Neural progenitor cell (in vitro differentiated cells): ENCODE measurements around the gene SOX5. TPM values are rescaled to one million over a fixed set of nuclear protein-coding genes. Genes with fewer than 3 reads are reported as not detected.

Experiments
- DNase-seq: peaks from one replicate; pipeline ENCODE4 v3.0.0-alpha.2; 2016; ENCODE audit warnings: low spot score
- H2AFZ ChIP-seq: fragments of 200-600 bp; sonication (generic); replicated peaks from 2 replicates; pipeline ENCODE4 v1.6.1; 2016; ENCODE audit warnings: antibody characterized with exemption
- H3F3A ChIP-seq: fragments of 200-600 bp; sonication (generic); 2 replicates; pipeline ENCODE4 v1.6.1; 2016; ENCODE audit warnings: antibody characterized with exemption, low read depth
- H3K27ac ChIP-seq: fragments of 200-600 bp; sonication (generic); 2 replicates; pipeline ENCODE4 v1.5.1; 2016; ENCODE audit warnings: mild to moderate bottlenecking
- H3K27me3 ChIP-seq: fragments of 200-600 bp; sonication (generic); 2 replicates; pipeline ENCODE4 v1.6.1; 2016; ENCODE audit warnings: mild to moderate bottlenecking, moderate library complexity
- H3K36me3 ChIP-seq: fragments of 200-600 bp; sonication (generic); 2 replicates; pipeline ENCODE4 v1.5.1; 2016
- H3K4me1 ChIP-seq: fragments of 200-600 bp; sonication (generic); 2 replicates; pipeline ENCODE4 v1.6.1; 2016; ENCODE audit warnings: mixed run types
- H3K4me2 ChIP-seq: fragments of 200-600 bp; sonication (generic); 2 replicates; pipeline ENCODE4 v1.6.1; 2016
- H3K4me3 ChIP-seq: fragments of 200-600 bp; sonication (generic); 2 replicates; pipeline ENCODE4 v1.5.1; 2016
- H3K79me2 ChIP-seq: fragments of 200-600 bp; sonication (generic); 2 replicates; pipeline ENCODE4 v1.6.1; 2016; ENCODE audit warnings: low read depth
- H3K9ac ChIP-seq: fragments of 200-600 bp; sonication (generic); 2 replicates; pipeline ENCODE4 v1.6.1; 2016
- H3K9me3 ChIP-seq: fragments of 200-600 bp; sonication (generic); 2 replicates; pipeline ENCODE4 v1.5.1; 2016; ENCODE audit warnings: low read depth
- H4K20me1 ChIP-seq: fragments of 200-600 bp; sonication (generic); 2 replicates; pipeline ENCODE4 v1.6.1; 2016; ENCODE audit warnings: low read depth
- H3K27ac Mint-ChIP-seq: 3 replicates; pipeline ENCODE4 v1.8.0; 2021; ENCODE audit warnings: mixed read lengths
- H3K27me3 Mint-ChIP-seq: 2 replicates; pipeline ENCODE4 v1.8.0; 2022; ENCODE audit warnings: low read depth, mild to moderate bottlenecking, inconsistent platforms, moderate library complexity, mixed read lengths; ENCODE audit not compliant: insufficient read depth
- H3K36me3 Mint-ChIP-seq: 3 replicates; pipeline ENCODE4 v1.8.0; 2021; ENCODE audit warnings: mixed read lengths
- H3K4me1 Mint-ChIP-seq: 3 replicates; pipeline ENCODE4 v1.8.0; 2021; ENCODE audit warnings: mixed read lengths
- H3K4me3 Mint-ChIP-seq: 3 replicates; pipeline ENCODE4 v1.8.0; 2021; ENCODE audit warnings: mild to moderate bottlenecking, moderate library complexity, mixed read lengths
- H3K9me3 Mint-ChIP-seq: 3 replicates; pipeline ENCODE4 v1.8.0; 2020; ENCODE audit warnings: mixed read lengths
- CTCF ChIP-seq: fragments of 200-600 bp; sonication (generic); IDR thresholded peaks from 2 replicates; pipeline ENCODE4 v1.5.1; 2017; ENCODE audit warnings: antibody characterized with exemption, mild to moderate bottlenecking
- EZH2 ChIP-seq: fragments of 200-600 bp; sonication (generic); IDR thresholded peaks from 2 replicates; pipeline ENCODE4 v1.6.1; 2017; ENCODE audit warnings: antibody characterized with exemption, mild to moderate bottlenecking, moderate library complexity
- EZH2phosphoT487 ChIP-seq: fragments of 200-600 bp; sonication (generic); IDR thresholded peaks from 2 replicates; pipeline ENCODE4 v1.6.1; 2017; ENCODE audit warnings: antibody characterized with exemption
- total RNA-seq: library from RNA; depleted of rRNA; stranded (reverse); fragments of >200 nt; gene quantifications from 2 replicates; pipeline ENCODE4 v1.2.3, GENCODE V29; 2015; ENCODE audit warnings: low replicate concordance

SOX5 gene
- total RNA-seq, 1 donor from 2014 or later = 79.5 TPM

GRCh38 chr12:23560611-23561010, 388.9 kb downstream of the SOX5 start:
- TF ChIP-seq EZH2phosphoT487 (no peak), CTCF (no peak), EZH2 (no peak)
- H3K27ac ChIP-seq = no peak overlapping the region
- no peaks in the 10 kb centered on the region for H3F3A ChIP-seq
- H3K27me3 ChIP-seq = no peaks in the 10 kb centered on the region
- H3K36me3 ChIP-seq = peaks cover 16% of the 10 kb centered on the region
- H3K4me1 Mint-ChIP-seq = peaks cover 8% of the 10 kb centered on the region
- no peak for DNase-seq
- H3K27me3 Mint-ChIP-seq = no peaks in the 10 kb centered on the region
- no peaks in the 10 kb centered on the region for H3K9me3 Mint-ChIP-seq
- H3K9me3 ChIP-seq = no peaks in the 10 kb centered on the region
- no peak overlapping the region for H3K4me3 ChIP-seq
- peaks cover 12% of the 10 kb centered on the region for H3K4me1 ChIP-seq
- H3K79me2 ChIP-seq = no peaks in the 10 kb centered on the region
- no peak overlapping the region for H3K27ac Mint-ChIP-seq
- no peak overlapping the region for H2AFZ ChIP-seq
- H3K9ac ChIP-seq = no peak overlapping the region
- no peak overlapping the region for H3K4me2 ChIP-seq
- H3K4me3 Mint-ChIP-seq = no peak overlapping the region
- peaks cover 21% of the 10 kb centered on the region for H3K36me3 Mint-ChIP-seq
- no peaks in the 10 kb centered on the region for H4K20me1 ChIP-seq

GRCh38 chr12:23559268-23559753, 390.2 kb downstream of the SOX5 start:
- Histone ChIP-seq H2AFZ (no peak overlapping the region), H3K4me3 (no peak overlapping the region), H4K20me1 (no peaks in the 10 kb centered on the region), H3K9ac (no peak overlapping the region), H3K36me3 (peaks cover 16% of the 10 kb centered on the region), H3K79me2 (no peaks in the 10 kb centered on the region), H3K4me2 (no peak overlapping the region), H3K27ac (no peak overlapping the region), H3K9me3 (no peaks in the 10 kb centered on the region), H3K4me1 (peaks cover 12% of the 10 kb centered on the region), H3F3A (no peaks in the 10 kb centered on the region), H3K27me3 (no peaks in the 10 kb centered on the region)
- DNase-seq = no peak
- Mint-ChIP-seq H3K4me3 (no peak overlapping the region), H3K27ac (no peak overlapping the region), H3K9me3 (no peaks in the 10 kb centered on the region), H3K36me3 (peaks cover 18% of the 10 kb centered on the region), H3K27me3 (no peaks in the 10 kb centered on the region), H3K4me1 (peaks cover 8% of the 10 kb centered on the region)
- TF ChIP-seq CTCF (no peak), EZH2phosphoT487 (no peak), EZH2 (no peak)

GRCh38 chr12:23556661-23557060, 392.8 kb downstream of the SOX5 start:
- no peak overlapping the region for H3K27ac ChIP-seq
- TF ChIP-seq EZH2phosphoT487 = no peak
- TF ChIP-seq EZH2 = no peak
- TF ChIP-seq CTCF = no peak
- no peaks in the 10 kb centered on the region for H3F3A ChIP-seq
- H3K4me2 ChIP-seq = no peak overlapping the region
- no peaks in the 10 kb centered on the region for H3K9me3 ChIP-seq
- Mint-ChIP-seq H3K27me3 (no peaks in the 10 kb centered on the region), H3K36me3 (peaks cover 27% of the 10 kb centered on the region), H3K9me3 (no peaks in the 10 kb centered on the region), H3K4me3 (no peak overlapping the region), H3K27ac (no peak overlapping the region), H3K4me1 (peaks cover 8% of the 10 kb centered on the region)
- no peak for DNase-seq
- H3K27me3 ChIP-seq = no peaks in the 10 kb centered on the region
- H2AFZ ChIP-seq = no peak overlapping the region
- peaks cover 18% of the 10 kb centered on the region for H3K36me3 ChIP-seq
- H3K79me2 ChIP-seq = no peaks in the 10 kb centered on the region
- no peak overlapping the region for H3K4me3 ChIP-seq
- no peaks in the 10 kb centered on the region for H4K20me1 ChIP-seq
- no peak overlapping the region for H3K9ac ChIP-seq
- H3K4me1 ChIP-seq = peaks cover 12% of the 10 kb centered on the region
